Cerebellar nuclear complex (tissue), 1 donor: ENCODE measurements around the gene CD160.
A peak's percentile ranks its signal among the peaks of the same experiment; 100 is the strongest.
"Not testable (repeated sequence)": the region's sequence is repeated elsewhere in the genome, so short reads cannot be mapped to it uniquely, and the experiment has no call there.

Experiments used
- DNase-seq, 2 experiments: peaks; one replicate each; lab custom pipeline; 2025; lab: John Stamatoyannopoulos, UW

The CD160 gene

DNA sequence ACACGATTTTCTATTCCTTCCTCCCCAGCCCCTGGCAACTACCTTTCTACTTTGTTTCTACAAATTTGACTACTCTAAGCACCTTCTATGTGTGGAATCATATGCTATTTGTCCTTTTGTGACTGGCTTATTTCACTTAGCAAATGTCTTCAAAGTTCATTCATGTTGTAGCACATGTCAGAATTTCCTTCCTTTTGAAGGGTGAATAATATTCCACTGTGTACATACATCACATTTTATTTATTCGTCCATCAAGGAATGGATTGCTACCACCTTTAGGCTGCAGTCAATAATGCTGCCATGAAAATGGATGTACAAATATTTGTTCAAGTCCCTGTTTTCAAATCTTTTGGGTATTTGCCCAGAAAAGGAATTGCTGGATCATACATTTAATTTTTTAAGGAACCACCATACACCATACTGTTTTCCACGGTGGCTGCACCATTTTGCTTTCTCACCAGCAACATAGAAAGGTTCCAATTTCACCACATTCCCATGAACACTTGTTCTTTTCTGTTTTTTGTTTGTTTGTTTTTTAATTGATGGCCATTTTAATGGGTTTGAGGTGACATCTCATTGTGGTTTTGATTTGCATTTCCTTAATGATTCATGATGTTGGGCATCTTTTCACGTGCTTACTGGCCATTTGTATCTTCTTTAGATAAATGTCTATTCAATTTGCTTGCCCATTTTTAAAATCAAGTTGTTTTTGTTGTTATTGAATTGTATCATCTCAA, 8.8 kb upstream of the CD160 start:
- DNase-seq, result no peak

DNA sequence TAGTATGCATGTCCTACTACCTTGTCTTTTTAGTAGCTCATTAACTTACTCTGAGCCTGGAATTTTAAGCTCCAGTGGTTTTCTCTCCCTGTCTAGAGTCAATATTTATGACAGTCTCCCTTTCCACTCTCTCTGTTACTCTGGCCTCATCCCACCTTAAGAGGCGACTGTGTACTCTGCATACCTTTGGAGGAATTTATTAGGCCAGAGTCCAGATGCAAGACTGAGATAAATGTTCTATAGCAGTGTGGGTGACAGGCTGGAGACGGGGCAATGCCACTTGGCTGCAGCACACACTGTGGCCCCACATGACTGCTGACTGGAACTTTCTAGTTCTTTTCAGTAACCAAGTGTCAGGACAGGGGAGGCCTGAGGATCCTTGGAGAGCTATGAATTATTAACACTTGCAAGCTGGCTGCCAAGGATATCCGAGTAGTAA, 8.1 kb upstream of the CD160 start:
- DNase-seq, result no peak

DNA sequence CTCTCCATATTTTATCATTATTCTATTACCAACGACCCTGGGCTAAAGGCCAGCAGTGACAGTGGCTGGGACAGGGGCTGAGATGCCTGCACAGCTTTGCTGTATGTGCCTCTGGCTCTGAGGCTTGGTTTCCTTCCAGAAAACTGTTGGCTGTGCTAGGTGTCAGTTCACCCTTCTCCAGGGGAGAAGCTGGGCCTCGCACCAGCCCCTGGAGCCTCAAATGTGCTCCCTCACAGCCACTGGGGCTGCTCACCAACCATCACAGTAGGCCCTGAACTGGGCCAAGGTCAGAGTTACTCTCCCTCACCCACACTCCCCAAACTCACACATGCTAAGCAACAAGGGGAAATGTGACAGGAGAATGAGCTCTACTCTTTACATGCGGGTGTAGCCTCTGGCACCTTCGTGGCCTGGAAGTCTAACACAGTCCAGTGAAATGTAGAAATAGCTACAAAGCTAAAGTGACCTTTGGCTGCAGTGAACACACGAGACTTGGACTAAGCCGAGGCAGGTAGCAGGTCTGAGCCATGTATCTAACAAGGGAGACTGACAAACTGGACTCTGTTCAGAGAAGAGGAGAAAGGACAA, 4.7 kb upstream of the CD160 start:
- DNase-seq, result no peak

DNA sequence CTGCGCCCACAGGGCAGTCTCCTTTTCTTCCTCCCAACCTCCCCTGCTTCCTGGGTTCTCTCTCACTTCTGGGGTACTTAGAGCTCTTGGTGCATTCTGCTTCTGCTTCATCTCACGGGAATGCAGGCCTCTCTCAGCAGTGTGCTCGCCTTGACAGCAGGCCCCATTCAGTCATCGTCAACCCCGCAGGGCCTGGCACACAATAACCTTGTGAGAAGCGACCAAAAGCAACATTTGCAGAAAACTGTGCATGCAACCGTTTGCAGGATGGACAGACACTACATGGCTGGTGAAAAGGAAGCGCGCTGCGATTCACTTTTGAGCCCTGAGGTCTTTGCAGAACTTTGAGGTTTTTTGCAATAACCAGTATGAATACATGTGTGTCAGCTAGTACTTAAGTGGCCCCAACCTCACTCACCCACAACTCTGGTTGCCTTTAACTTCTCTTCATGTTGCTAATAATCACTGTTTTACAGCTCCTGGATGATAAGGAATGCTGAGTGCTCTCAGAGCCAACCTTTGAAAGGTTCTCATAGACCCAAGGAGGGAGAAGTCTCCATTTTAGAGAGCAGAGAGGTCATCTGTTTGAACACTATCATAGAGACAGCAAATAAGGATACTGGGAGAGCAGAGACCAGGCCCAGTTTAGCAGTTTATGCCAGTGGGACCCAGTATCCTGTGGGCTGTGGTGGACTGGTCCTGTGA, 2.5 kb upstream of the CD160 start:
- no peak for DNase-seq

GRCh38 chr1:145717833-145718232, 1.5 kb upstream of the CD160 start:
- no peak for DNase-seq

DNA sequence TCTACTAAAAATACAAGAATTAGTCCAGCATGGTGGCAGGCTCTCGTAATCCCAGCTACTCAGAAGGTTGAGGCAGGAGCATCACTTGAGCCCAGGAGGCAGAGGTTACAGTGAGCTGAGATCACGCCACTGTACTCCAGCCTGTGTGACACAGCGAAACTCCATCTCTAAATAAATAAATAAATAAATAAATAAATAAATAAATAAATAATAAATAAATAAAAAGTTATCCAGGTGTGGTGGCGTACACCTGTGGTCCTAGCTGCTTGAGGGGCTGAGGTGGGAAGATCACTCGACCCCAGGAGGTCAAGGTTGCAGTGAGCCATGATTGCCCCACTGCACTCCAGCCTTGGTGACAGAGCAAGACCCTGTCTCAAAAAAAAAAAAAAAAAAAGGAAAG, 834 bp upstream of the CD160 start:
- DNase-seq, result not testable (repeated sequence)

GRCh38 chr1:145720556-145720877, 1.2 kb downstream of the CD160 start:
- DNase-seq, result no peak

DNA sequence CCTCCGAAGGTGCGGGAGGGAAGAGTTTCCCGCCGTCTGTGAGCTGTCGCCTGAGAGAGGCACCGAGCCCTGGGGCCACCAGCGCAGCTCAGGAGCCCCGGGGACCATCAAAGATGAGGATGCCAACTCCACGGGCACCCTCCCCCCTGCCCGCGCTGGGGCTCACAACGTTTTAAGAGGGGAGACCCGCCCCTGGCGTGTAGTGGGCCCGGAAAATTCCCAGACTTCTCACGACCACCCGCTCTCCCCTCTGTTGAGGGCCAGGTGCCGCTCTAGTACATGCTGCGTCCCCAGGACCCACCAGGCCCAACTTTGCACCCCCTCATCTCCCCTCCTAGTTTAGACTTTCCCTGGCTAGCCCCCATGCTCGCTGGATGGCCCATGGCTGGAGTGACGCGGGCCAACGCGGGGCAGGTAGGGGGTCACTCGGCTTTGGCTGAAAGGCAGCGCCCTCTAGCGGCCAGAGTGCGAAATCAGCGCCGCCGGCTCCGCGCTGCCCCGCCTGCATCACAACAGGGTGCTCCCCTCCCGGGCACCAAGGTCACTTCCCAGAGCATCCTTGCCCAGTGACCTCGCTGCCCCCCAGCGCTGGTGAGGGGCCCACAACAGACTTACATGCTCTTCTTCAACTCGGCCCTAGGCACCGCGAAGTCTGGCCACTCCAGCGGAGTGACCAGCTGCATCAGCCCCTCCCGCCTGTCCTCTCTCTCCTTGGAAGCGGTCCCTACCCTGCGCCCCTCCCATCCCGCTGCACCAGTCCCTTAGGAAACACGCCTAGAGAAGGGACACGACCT, 1.8 kb downstream of the CD160 start:
- peak in 1 of 2 experiments; percentile 42 for DNase-seq

- DNase-seq, result not testable (repeated sequence)
These were observed 6.9 kb downstream of the CD160 start for GRCh38 chr1:145726193-145726592.

- DNase-seq, result no peak
These were observed 9.9 kb downstream of the CD160 start for GRCh38 chr1:145729196-145729595.

DNA sequence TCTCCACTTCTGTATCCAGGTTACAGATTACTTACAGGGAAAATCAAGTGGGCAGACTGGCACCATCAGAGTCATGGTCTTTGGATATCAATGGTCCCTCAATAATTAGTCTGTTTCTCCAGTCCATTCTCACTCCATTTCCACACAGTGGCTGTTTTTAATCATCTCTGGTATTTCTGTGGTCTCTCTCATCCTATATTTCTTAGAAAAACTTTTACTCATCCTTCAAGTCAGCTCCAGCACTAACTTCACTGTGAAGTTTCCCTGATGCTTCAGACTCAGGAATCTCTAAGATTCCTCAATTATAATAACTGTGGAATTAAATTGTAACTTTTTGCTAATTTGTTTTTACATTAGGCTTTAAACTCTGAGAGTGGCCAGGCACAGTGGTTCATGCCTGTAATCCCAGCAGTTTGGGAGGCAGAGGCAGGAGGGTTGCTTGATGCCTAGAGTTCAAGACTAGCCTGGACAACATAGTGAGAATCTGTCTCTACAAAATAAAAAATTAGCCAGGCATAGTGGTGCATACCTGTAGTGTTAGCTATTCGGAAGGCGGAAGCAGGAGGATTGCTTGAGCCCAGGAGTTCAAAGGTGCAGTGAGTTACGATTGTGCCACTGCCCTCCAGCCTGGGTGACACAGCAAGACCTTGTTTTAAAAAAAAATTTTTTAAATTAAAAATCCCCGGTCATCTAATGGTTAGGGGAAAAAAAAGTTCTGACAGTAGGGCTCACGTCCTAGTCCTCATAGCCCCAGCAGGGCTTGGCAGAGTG, 10.6 kb downstream of the CD160 start:
- no peak for DNase-seq

- no peak for DNase-seq
These were observed 11.2 kb downstream of the CD160 start for GRCh38 chr1:145730467-145730866.

DNA sequence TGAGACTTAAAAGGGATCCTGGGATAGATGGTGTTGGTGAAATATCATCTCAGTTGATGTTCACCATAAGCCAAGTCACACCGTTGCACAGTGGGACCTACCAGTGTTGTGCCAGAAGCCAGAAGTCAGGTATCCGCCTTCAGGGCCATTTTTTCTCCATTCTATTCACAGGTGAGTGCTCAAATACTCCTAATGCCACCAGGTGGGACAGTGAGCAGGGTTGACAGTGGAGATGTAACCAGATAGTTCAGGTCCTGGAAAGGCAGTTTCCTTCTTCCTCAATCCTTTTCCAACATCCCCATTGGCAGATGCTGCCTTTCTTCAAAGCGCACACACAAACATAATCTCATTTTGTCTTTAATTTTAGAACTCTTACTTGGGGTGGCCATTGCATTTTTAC, 11.6 kb downstream of the CD160 start:
- DNase-seq, result no peak

- no peak for DNase-seq
These were observed 16.9 kb downstream of the CD160 start for GRCh38 chr1:145736191-145736590.

- DNase-seq, result no peak
These were observed 21.0 kb downstream of the CD160 start for GRCh38 chr1:145740269-145740668.

- no peak for DNase-seq
These were observed 28.3 kb downstream of the CD160 start for GRCh38 chr1:145747398-145748247.

- DNase-seq, result no peak
These were observed 31.1 kb downstream of the CD160 start for GRCh38 chr1:145750426-145750825.

GRCh38 chr1:145751491-145752037, 32.3 kb downstream of the CD160 start:
- DNase-seq, result no peak

DNA sequence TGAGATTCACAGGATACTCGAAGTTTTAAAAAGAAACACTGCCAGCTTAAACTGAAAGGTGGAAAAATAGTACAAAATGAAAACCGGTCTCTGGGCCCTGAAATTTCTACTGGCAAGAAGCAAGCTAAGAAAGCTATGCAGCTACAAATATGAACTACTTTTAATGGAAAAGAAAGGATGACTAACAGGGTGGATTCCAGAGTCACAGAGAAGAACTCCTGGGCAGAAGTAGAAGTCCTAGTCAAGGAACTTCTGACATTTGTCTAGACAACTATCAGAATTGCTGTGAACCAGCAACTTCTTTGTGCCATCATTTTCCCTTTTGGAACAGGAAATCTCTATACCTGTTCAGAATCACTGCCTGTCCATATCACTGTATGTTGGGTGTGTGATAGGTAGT, 38.1 kb downstream of the CD160 start:
- no peak for DNase-seq

DNA sequence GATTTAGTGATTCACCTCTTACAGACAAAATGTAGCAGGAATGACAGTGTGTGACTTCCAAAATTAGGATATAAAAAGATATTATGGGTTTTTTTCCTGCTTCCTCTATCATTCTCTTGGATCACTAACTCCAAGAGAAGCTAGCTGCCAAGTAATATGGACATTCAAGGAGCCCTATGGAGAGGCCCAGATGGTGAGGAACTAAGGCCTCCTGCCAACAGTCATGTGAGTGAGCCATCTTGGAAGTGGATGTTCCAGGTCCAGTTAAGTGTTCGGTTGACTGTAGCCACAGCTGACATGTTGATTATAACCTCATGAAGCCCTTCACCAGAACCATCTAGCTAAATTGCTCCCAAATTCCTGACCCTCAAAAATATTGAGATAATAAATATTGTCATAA, 38.8 kb downstream of the CD160 start:
- DNase-seq, result peak; percentile 73 to 96
